HG03095 (cell line): ENCODE data around the gene REV1.

ENCODE experiments used
- ATAC-seq: cut with Tn5 transposase; IDR thresholded peaks from one replicate; pipeline ENCODE4 v1.9.1; 2021; ENCODE audit warnings: moderate library complexity; ENCODE audit not compliant: unreplicated experiment

REV1 gene

DNA sequence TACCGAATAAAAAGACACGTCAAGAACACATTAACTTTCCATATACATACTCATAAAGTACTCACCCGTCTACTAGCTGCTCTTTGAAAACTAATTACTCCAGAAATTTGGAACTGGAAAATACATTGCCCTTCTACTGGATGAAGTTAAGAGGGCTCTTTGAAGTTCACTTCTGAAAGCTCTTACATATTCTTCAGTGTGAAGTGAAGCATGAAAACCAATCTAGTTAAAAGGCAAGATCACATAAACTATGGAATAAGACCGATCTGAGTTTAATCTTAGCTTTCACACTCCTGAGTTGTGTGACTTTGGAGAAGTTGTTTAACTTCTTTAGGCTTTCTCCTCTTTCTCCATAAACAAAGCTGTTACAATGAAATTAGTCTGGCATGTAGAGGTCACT, 38.5 kb downstream of the REV1 start:
- ATAC-seq, result no peak

DNA sequence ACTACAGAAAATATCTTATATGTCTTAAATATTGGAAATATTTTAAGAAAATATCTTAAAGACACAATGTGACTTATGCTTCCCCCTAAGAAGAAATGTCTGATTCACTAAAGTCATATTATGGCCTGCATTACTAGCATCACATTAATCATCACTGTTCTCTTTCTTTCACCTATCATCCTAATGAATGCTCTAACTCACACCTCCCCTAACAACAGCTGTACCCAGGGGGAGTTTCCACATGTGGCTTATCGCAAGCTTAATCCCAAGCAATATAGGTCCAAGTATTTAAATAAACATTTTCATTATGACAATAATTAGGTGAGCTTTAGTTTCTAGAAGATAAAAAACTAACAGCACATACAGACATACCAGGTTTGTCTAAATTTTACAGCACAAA, 39.6 kb downstream of the REV1 start:
- ATAC-seq, result no peak

GRCh38 chr2:99448556-99448955, 41.3 kb downstream of the REV1 start:
- no peak for ATAC-seq

GRCh38 chr2:99445065-99445464, 44.8 kb downstream of the REV1 start:
- no peak for ATAC-seq

DNA sequence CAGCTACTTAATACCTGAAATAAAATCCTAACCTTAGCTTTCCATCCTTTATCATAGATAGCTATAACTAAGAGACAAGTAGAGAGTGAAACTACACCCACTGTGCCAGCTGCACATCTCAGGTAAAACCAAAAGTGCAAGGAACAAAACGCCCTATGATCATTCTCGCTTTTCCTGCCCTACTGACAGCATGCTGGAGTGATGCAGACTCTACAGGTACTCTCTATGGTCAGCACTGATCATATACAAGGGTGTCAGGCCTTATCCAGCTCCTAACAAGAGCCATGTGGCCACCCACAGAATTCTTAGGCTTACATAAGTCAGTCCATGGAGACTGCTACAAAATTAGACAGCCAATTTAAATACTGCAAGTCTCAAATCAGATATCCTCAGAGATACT, 45.6 kb downstream of the REV1 start:
- no peak for ATAC-seq

DNA sequence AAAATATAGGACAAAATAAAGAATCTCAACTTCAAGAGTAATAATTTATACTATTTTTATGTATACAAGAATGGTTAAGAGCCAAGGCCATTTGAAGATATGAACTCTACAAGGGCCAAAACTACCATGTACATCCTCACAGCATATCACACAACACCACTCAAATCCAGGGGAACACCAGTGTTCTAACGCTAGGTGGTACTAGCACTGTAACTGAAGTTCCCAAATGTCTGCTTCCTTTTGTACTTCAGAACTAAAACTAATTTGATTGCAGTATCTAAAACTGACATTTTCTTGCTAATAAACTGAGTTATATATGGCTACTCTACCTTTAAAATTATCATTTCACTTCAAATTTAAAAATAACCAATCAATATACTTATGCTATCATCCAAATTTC, 47.0 kb downstream of the REV1 start:
- no peak for ATAC-seq

GRCh38 chr2:99439971-99440505, 49.8 kb downstream of the REV1 start:
- ATAC-seq, result no peak

DNA sequence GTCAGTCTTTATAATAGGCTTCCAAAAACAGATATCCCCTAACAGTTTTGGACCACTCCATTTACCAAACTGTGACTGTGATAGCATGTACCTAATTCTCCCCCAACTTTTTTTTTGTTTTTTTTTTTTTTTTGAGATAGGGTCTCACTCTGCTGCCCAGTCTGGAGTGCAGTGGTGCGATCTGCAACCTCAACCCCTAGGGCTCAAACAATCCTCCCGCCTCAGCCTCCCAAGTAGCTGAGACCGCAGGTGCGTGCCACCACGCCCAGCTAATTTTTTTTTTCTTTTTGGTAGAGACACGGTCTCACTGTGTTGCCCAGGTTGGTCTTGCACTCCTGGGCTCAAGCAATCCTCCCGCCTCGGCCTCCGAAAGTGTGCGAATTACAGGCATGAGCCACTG, 52.9 kb downstream of the REV1 start:
- no peak for ATAC-seq

GRCh38 chr2:99433340-99433739, 56.5 kb downstream of the REV1 start:
- no peak for ATAC-seq

DNA sequence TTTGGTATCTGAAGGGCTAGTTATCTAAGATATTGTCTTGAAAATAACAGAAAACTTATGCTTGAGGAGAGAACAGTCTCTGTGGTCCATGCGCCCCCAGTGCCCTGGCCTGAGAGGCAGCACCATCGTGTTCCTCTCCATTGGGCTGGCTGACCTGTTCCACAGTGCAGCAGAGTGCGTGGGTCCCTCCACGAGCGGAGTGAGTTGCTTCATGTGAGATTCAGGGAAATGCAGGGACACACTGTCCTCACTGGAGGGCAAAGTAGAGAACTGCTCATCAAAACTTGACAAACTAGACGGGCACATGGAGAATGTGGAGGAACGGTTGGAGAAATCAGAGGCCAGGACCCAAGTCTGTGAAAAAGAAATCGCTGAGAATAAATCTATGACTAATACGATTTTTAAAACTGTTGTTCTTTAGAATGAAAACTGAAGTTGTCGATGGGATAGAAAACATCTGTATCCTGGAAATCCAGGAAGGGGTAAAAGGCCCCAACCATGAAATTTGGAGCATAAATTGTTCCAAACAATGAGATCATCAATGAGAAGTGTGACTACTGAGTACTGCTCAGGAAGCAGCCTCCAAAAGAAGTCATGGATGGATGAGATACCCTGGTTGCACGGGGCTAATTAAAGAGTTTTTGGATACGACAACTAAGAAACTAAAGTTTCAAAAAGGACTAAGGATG, 58.1 kb downstream of the REV1 start:
- ATAC-seq, result no peak

GRCh38 chr2:99430614-99431291, 59.1 kb downstream of the REV1 start:
- no peak for ATAC-seq

DNA sequence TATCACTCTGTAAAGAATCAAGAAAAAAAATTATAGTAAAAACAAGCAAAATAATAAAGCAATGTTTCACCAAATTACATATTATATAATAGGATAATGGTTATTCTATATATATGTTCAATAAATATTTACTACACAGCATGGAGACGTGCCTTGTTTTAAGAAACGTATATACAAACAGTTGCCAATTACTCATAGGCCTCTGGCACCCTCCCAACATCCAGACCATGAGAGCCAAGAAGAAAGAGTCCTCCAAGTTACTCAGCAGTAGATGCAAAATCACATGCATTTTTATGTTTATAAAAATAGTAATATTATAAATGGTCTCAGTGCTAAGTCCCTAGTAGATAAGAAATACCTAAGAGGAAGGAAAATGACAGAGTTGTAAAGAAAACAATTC, 64.8 kb downstream of the REV1 start:
- ATAC-seq, result no peak

- no peak for ATAC-seq
Observed at GRCh38 chr2:99424371-99424770, 65.4 kb downstream of the REV1 start.

DNA sequence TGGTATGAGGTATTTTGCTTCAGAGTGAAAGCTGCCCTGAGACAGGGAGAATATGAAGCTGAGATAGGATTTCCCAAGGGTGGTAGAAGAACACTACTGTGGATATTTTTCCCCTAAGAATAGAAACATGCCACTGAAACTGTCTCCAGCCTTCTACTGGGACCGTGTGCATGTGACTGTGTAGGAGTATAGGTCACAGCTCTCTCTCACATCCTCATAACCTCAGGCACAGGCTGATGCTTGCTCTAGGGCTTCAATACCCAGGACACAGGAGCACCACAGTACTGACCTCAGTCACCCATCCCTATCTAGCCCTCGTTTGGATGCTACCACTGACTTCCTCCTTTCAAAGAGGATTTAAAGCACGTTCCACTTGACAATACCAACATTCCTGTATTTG, 67.2 kb downstream of the REV1 start:
- peak; percentile 70 for ATAC-seq

- ATAC-seq, result no peak
Observed at GRCh38 chr2:99421469-99421868, 68.3 kb downstream of the REV1 start.

- no peak for ATAC-seq
Observed at GRCh38 chr2:99420751-99421299, 69.0 kb downstream of the REV1 start.

GRCh38 chr2:99420031-99420430, 69.8 kb downstream of the REV1 start:
- ATAC-seq, result no peak

- no peak for ATAC-seq
Observed at GRCh38 chr2:99417396-99417795, 72.4 kb downstream of the REV1 start.

GRCh38 chr2:99414566-99414965, 75.3 kb downstream of the REV1 start:
- ATAC-seq, result no peak

DNA sequence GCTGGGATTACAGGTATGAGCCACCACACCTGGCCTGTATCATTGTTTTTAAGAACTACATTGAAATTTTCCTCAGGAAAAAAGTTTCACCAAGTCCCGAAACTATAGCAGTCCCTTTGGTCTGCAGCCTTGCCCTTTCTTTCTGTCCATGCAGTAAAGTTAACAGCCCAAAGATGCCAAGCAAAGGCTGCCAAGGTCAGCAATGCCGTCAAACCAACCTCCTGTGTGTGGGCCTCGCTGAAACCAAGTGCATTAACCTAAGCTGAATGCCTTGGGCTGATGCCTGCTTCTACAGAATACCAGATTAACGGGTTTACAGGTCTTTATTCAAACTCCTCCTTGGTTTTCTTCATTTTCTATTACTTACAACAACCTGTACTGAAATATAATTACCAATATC, 79.5 kb downstream of the REV1 start:
- no peak for ATAC-seq

- ATAC-seq, result no peak
Observed at GRCh38 chr2:99406137-99406536, 83.7 kb downstream of the REV1 start.
